Lung (tissue), 12 donors: ENCODE measurements around the gene HOXD13. TPM values are rescaled to one million over a fixed set of nuclear protein-coding genes. Genes with fewer than 3 reads are reported as not detected.

Experiments used
- ATAC-seq: fragments of 200-7000 bp; cut with Tn5 transposase; one replicate; pipeline ENCODE4 v1.9.1; 2020; ENCODE audit warnings: moderate number of reproducible peaks; ENCODE audit not compliant: insufficient read depth, low FRiP score
- DNase-seq, 3 donors: peaks; one replicate each; pipeline ENCODE4 v3.0.0-alpha.2; 2013 to 2017
- H3K27ac ChIP-seq, 2 donors: one replicate each; pipeline ENCODE4 v1.5.1; 2013; ENCODE audit warnings: mild to moderate bottlenecking in 2 of 2, moderate library complexity in 2 of 2, control low read depth in 1 of 2, inconsistent platforms in 1 of 2, low read depth in 1 of 2, low read length in 1 of 2
- H3K27me3 ChIP-seq, 3 donors: one replicate each; pipeline ENCODE4 v1.5.1; 2013; ENCODE audit warnings: low read length in 2 of 3; ENCODE audit not compliant: control insufficient read depth in 3 of 3, insufficient read depth in 3 of 3
- H3K36me3 ChIP-seq, 4 donors: one replicate each; pipeline ENCODE4 v1.5.1; 2013; ENCODE audit warnings: low read length in 4 of 4, mild to moderate bottlenecking in 1 of 4, moderate library complexity in 1 of 4; ENCODE audit not compliant: control insufficient read depth in 4 of 4, insufficient read depth in 4 of 4
- H3K4me1 ChIP-seq, 5 donors: one replicate each; pipeline ENCODE4 v1.5.1; 2013; ENCODE audit warnings: low read length in 5 of 5, mild to moderate bottlenecking in 2 of 5, moderate library complexity in 1 of 5; ENCODE audit not compliant: control insufficient read depth in 5 of 5, insufficient read depth in 5 of 5
- H3K4me3 ChIP-seq: one replicate; pipeline ENCODE4 v1.5.1; 2013; ENCODE audit warnings: mild to moderate bottlenecking, control low read depth, moderate library complexity
- H3K9ac ChIP-seq, 2 donors: one replicate each; pipeline ENCODE4 v1.5.1; 2013; ENCODE audit warnings: low read length in 2 of 2, control low read depth in 1 of 2; ENCODE audit not compliant: insufficient read depth in 1 of 2
- H3K9me3 ChIP-seq, 4 donors: one replicate each; pipeline ENCODE4 v1.5.1; 2013; ENCODE audit warnings: low read length in 3 of 4, mild to moderate bottlenecking in 1 of 4, moderate library complexity in 1 of 4; ENCODE audit not compliant: control insufficient read depth in 4 of 4, insufficient read depth in 3 of 4
- WGBS, 2 donors: extraction: QIAGEN DNeasy Blood & Tissue Kit; methylation state at CpG; one replicate each; pipeline ENCODE4 v1.1.7; 2013; 5-methylcytosine and 5-hydroxymethylcytosine counted together
- polyA plus RNA-seq, 2 donors: library from polyadenylated mRNA; stranded (reverse); fragments of 200-250 nt; gene quantifications; one replicate each; pipeline ENCODE4 v1.2.1, GENCODE V29; 2013
- total RNA-seq, 2 donors: library from RNA; depleted of rRNA in 1 of 2; stranded (reverse); fragments of >200 nt in 1 of 2; gene quantifications; one replicate each; pipeline ENCODE4 v1.2.1, GENCODE V29; 2014 to 2021
- TF ChIP-seq, protein P1 (sequence below): IDR thresholded peaks from 2 replicates; pipeline ENCODE4 v1.5.1; 2012; ENCODE audit warnings: mild to moderate bottlenecking; ENCODE audit errors: control extremely low read depth, extremely low read depth
- donor health status: control.
- donor health status: control.
- donor health status: Bipolar disorder and iron deficiency.
- donor health status: healthy.
- donor health status: DM: yes; HTN: yes; CAD: no.

Gene HOXD13
- total and polyA plus RNA-seq, 4 donors, result not detected

DNA sequence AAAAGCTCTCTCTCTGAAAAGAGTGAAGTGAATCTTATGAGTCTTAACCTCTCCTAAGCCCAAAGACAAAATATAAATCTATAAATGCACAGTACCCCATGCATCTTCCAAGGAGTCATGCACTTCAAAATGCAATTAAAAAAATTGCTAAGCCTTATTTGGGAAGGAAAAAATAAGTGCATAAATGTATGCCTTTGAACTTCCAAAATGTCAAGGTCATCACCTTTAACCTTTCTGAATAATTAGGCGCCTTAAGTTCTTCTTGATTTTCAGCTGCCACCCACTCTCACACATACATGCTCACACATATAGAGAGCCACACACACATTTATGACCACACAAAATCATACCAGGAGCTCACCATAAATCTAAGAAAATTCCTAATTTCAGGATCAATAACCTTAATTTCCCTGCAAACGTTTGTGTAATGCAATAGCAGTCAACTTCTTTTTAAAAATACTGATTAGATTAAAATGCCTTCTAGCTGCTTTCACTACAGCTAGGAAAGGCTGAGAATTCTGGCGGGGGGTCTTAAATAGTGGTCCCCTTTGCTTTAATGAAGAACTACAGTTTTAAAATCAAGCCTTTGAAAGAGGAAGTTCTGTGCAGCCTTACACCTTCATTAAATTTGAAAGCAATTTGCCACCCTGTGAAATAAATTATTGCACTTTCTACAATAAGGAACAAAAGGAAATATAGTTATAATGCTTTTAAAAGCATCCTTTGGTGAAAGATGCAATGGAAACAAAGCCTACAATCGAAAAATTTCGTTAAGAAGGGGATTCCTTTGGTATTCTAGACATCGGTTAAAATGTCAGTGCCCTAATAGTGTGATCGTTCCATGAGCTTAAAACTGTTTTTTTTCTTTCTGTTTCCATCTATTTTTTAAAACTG lies 18.1 kb downstream of the HOXD13 start:
- no peak overlapping the region for H3K4me3 ChIP-seq
- DNase-seq (no peak), ATAC-seq (no peak)
- H3K4me1 ChIP-seq, result peaks cover 0 to 18% (median 0%) of the 10 kb centered on the region in 5 donors
- no peak overlapping the region for H3K27ac ChIP-seq
- H3K9me3 ChIP-seq, result peaks cover 0 to 21% (median 0%) of the 10 kb centered on the region in 4 donors
- no peak overlapping the region for H3K9ac ChIP-seq
- peaks cover 38 to 92% (median 88%) of the 10 kb centered on the region in 3 donors for H3K27me3 ChIP-seq
- no peaks in the 10 kb centered on the region for H3K36me3 ChIP-seq
- 21% methylated on average over 7 of the region's 7 CpGs for WGBS, 2 donors
- TF ChIP-seq, protein P1, sequence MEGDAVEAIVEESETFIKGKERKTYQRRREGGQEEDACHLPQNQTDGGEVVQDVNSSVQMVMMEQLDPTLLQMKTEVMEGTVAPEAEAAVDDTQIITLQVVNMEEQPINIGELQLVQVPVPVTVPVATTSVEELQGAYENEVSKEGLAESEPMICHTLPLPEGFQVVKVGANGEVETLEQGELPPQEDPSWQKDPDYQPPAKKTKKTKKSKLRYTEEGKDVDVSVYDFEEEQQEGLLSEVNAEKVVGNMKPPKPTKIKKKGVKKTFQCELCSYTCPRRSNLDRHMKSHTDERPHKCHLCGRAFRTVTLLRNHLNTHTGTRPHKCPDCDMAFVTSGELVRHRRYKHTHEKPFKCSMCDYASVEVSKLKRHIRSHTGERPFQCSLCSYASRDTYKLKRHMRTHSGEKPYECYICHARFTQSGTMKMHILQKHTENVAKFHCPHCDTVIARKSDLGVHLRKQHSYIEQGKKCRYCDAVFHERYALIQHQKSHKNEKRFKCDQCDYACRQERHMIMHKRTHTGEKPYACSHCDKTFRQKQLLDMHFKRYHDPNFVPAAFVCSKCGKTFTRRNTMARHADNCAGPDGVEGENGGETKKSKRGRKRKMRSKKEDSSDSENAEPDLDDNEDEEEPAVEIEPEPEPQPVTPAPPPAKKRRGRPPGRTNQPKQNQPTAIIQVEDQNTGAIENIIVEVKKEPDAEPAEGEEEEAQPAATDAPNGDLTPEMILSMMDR, result no peak

DNA sequence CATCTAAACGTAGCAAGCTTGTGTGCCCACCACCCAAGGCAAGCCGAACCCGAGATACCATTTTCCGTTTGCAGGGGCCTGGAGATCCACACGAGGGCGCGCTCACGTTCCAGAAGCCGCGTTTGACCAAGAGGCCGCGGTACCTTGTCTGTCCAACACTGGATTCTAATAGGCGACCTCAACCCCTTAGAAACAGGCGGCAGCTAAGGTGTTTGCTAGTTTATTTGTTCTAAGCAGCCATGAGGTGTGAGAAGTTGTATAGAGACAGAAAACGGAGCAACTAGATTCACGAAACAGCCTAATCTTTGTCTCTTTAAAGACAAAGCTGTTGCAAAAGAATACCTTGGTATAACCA lies 18.8 kb downstream of the HOXD13 start:
- H3K4me3 ChIP-seq, result no peak overlapping the region
- H3K36me3 ChIP-seq, result no peaks in the 10 kb centered on the region
- H3K27ac ChIP-seq, result no peak overlapping the region
- no peak for ATAC-seq
- H3K9ac ChIP-seq, result no peak overlapping the region
- DNase-seq, result peak; percentile 76 to 80 (median 77)
- WGBS, 2 donors, result 3 to 4% methylated on average over 16 of the region's 16 CpGs
- TF ChIP-seq, protein P1, result no peak
- H3K4me1 ChIP-seq, result peaks cover 0 to 18% (median 0%) of the 10 kb centered on the region in 5 donors
- peaks cover 0 to 21% (median 0%) of the 10 kb centered on the region in 4 donors for H3K9me3 ChIP-seq
- peaks cover 37 to 92% (median 88%) of the 10 kb centered on the region in 3 donors for H3K27me3 ChIP-seq

DNA sequence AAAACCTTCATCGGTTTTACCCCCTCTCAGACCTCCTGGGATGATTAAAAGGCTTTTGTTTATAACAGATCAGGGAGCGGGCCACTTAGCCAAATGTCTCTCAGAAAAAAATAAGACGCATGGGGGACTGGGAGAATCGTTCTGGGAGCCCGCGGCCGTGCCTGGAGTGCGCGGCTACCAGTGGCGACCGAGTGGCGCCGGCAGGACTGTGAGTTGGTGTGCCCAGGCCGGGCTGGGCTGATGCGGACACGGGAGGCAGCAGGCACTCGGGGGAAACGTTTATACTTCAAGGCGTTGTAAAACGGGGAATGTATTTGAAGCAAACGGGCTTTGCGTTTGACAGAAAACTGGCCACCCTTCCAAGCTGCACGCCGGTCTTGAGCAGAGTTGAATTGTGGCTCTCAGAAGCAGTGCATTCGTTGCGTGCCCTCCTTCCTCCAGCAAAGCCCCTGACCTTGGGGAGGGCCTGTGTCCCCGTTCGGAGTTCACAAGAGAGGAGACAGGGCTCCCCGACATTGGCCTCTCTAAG lies 19.4 kb downstream of the HOXD13 start:
- WGBS, 2 donors, result 4 to 8% methylated on average over 29 of the region's 29 CpGs
- ATAC-seq (no peak), DNase-seq (no peak)
- TF ChIP-seq, protein P1, result no peak
- no peak overlapping the region for H3K4me3 ChIP-seq
- H3K9ac ChIP-seq, result no peak overlapping the region
- no peak overlapping the region for H3K27ac ChIP-seq
- H3K9me3 ChIP-seq, result peaks cover 0 to 19% (median 0%) of the 10 kb centered on the region in 4 donors
- peaks cover 0 to 12% (median 0%) of the 10 kb centered on the region in 5 donors for H3K4me1 ChIP-seq
- no peaks in the 10 kb centered on the region for H3K36me3 ChIP-seq
- peaks cover 34 to 94% (median 90%) of the 10 kb centered on the region in 3 donors for H3K27me3 ChIP-seq
